H1 (cell line): ENCODE data around the gene IL16. TPM values are rescaled to one million over a fixed set of nuclear protein-coding genes. Genes with fewer than 3 reads are reported as not detected.
A peak's percentile ranks its signal among the peaks of the same experiment; 100 is the strongest.

Experiments
- CTCF ChIA-PET: fragments of 300-600 bp; sonication (Branson Sonifier 250); formaldehyde crosslinking; loops from one replicate; lab custom pipeline; 2021; ENCODE audit not compliant: partially characterized antibody; lab: Charles Lee
- POLR2A ChIA-PET: fragments of 300-600 bp; sonication (Branson Sonifier 250); formaldehyde crosslinking; loops from one replicate; lab custom pipeline; 2021; ENCODE audit warnings: inconsistent platforms; ENCODE audit not compliant: partially characterized antibody; lab: Charles Lee
- DNase-seq, 2 experiments: peaks; one replicate each; pipeline versions ENCODE4 v3.0.0 to v3.0.0-alpha.2; 2010 to 2022; ENCODE audit warnings: low spot score in 2 of 2, low read depth in 1 of 2, mixed read lengths in 1 of 2
- FAIRE-seq: peaks from 2 replicates; lab custom pipeline; 2011; peaks lifted over from hg19 to GRCh38; lab: Jason Lieb, UNC
- H2AFZ ChIP-seq: 2 replicates; pipeline ENCODE4 v1.8.1; 2012; ENCODE audit warnings: low read length, inconsistent platforms
- H2AK5ac ChIP-seq: 2 replicates; pipeline ENCODE4 v1.6.1; 2013; ENCODE audit warnings: low read depth, low read length
- H2BK120ac ChIP-seq: replicated peaks from 2 replicates; pipeline ENCODE3; 2013; ENCODE audit warnings: low read depth, low read length, inconsistent platforms
- H2BK12ac ChIP-seq: 2 replicates; pipeline ENCODE4 v1.6.1; 2013; ENCODE audit warnings: low read depth, low read length
- H2BK15ac ChIP-seq: 2 replicates; pipeline ENCODE4 v1.6.1; 2013; ENCODE audit warnings: low read length
- H2BK20ac ChIP-seq: 2 replicates; pipeline ENCODE4 v1.6.1; 2013; ENCODE audit warnings: low read length
- H2BK5ac ChIP-seq: 2 replicates; pipeline ENCODE4 v1.6.1; 2013; ENCODE audit warnings: low read depth, low read length
- H3K14ac ChIP-seq: 2 replicates; pipeline ENCODE4 v1.6.1; 2013; ENCODE audit warnings: inconsistent platforms; ENCODE audit not compliant: insufficient read length
- H3K18ac ChIP-seq: 2 replicates; pipeline ENCODE4 v1.6.1; 2013; ENCODE audit warnings: low read length; ENCODE audit errors: extremely low read depth
- H3K23ac ChIP-seq: 2 replicates; pipeline ENCODE4 v1.6.1; 2013; ENCODE audit warnings: inconsistent platforms; ENCODE audit not compliant: insufficient read length
- H3K23me2 ChIP-seq: 2 replicates; pipeline ENCODE4 v1.6.1; 2013; ENCODE audit warnings: low read depth, low read length
- H3K27ac ChIP-seq: 2 replicates; pipeline ENCODE4 v1.6.1; 2011; ENCODE audit warnings: low read depth, low read length, inconsistent platforms
- H3K27me3 ChIP-seq, 4 experiments: replicated peaks in 1 of 4; 1 replicate in 1 of 4; 2 replicates in 3 of 4; pipeline versions ENCODE4 v1.6.1 to v1.8.1; 2011 to 2013; ENCODE audit warnings: low read length in 3 of 4, mild to moderate bottlenecking in 3 of 4, inconsistent platforms in 2 of 4, mixed read lengths in 2 of 4, moderate library complexity in 1 of 4; ENCODE audit not compliant: control insufficient read depth in 3 of 4, insufficient read depth in 3 of 4; ENCODE audit errors: extremely low read depth in 1 of 4
- H3K36me3 ChIP-seq, 4 experiments: 2 replicates each; pipeline versions ENCODE4 v1.6.1 to v1.8.1; 2011 to 2013; ENCODE audit warnings: mild to moderate bottlenecking in 4 of 4, low read length in 3 of 4, moderate library complexity in 2 of 4, control low read depth in 1 of 4, inconsistent platforms in 1 of 4; ENCODE audit not compliant: insufficient read depth in 4 of 4, control insufficient read depth in 2 of 4
- H3K4ac ChIP-seq: replicated peaks from 2 replicates; pipeline ENCODE3; 2013; ENCODE audit warnings: low read length, low read depth, mixed read lengths, inconsistent platforms; ENCODE audit not compliant: insufficient read length
- H3K4me1 ChIP-seq, 4 experiments: replicated peaks in 1 of 4; 1 replicate in 1 of 4; 2 replicates in 3 of 4; pipeline versions ENCODE4 v1.6.1 to v1.8.1; 2011 to 2013; ENCODE audit warnings: low read length in 3 of 4, inconsistent platforms in 2 of 4, mixed read lengths in 1 of 4; ENCODE audit not compliant: insufficient read depth in 4 of 4, control insufficient read depth in 3 of 4
- H3K4me2 ChIP-seq, 2 experiments: 2 replicates each; pipeline versions ENCODE4 v1.6.1 to v1.8.1; 2011 to 2013; ENCODE audit warnings: low read depth in 2 of 2, low read length in 2 of 2, control low read depth in 1 of 2, inconsistent platforms in 1 of 2, mild to moderate bottlenecking in 1 of 2; ENCODE audit not compliant: insufficient read depth in 1 of 2
- H3K4me3 ChIP-seq, 4 experiments: fragments of 200-600, 300-600 bp in 1 of 4; sonication (generic), shearing (Covaris generic), sonication (Bioruptor Twin) in 1 of 4; 2 replicates each; pipeline versions ENCODE4 v1.5.1 to v1.8.1; 2011 to 2016; ENCODE audit warnings: low read length in 4 of 4, low read depth in 3 of 4, control low read depth in 2 of 4, inconsistent platforms in 2 of 4, mild to moderate bottlenecking in 2 of 4, mixed read lengths in 1 of 4, moderate library complexity in 1 of 4; ENCODE audit not compliant: insufficient read depth in 2 of 4; ENCODE audit errors: extremely low read depth in 1 of 4
- H3K56ac ChIP-seq: replicated peaks from 2 replicates; pipeline ENCODE3; 2013; ENCODE audit warnings: low read depth, mild to moderate bottlenecking, mixed read lengths, low read length, inconsistent platforms; ENCODE audit not compliant: insufficient read length
- H3K79me1 ChIP-seq: 2 replicates; pipeline ENCODE4 v1.6.1; 2013; ENCODE audit warnings: low read depth, low read length, control low read depth
- H3K79me2 ChIP-seq, 2 experiments: 2 replicates each; pipeline versions ENCODE4 v1.6.1 to v1.8.1; 2012 to 2013; ENCODE audit warnings: low read length in 2 of 2, mild to moderate bottlenecking in 2 of 2, inconsistent platforms in 1 of 2; ENCODE audit not compliant: insufficient read depth in 2 of 2, control insufficient read depth in 1 of 2
- H3K9ac ChIP-seq, 4 experiments: replicated peaks in 1 of 4; 1 replicate in 1 of 4; 2 replicates in 3 of 4; pipeline versions ENCODE4 v1.6.1 to v1.8.1; 2011 to 2013; ENCODE audit warnings: low read depth in 3 of 4, low read length in 3 of 4, control low read depth in 2 of 4, mild to moderate bottlenecking in 2 of 4, moderate library complexity in 2 of 4, inconsistent platforms in 1 of 4; ENCODE audit errors: extremely low read depth in 1 of 4
- H3K9me3 ChIP-seq, 2 experiments: 2 replicates each; pipeline versions ENCODE4 v1.6.1 to v1.8.1; 2012 to 2013; ENCODE audit warnings: mild to moderate bottlenecking in 2 of 2, moderate library complexity in 2 of 2, control low read depth in 1 of 2, inconsistent platforms in 1 of 2, low read depth in 1 of 2, low read length in 1 of 2, mixed read lengths in 1 of 2; ENCODE audit not compliant: insufficient read depth in 2 of 2
- H4K20me1 ChIP-seq, 2 experiments: replicated peaks in 1 of 2; 2 replicates each; pipeline versions ENCODE3 to v1.8.1; 2011 to 2013; ENCODE audit warnings: inconsistent platforms in 2 of 2, low read length in 2 of 2, mild to moderate bottlenecking in 1 of 2; ENCODE audit not compliant: insufficient read depth in 2 of 2, control insufficient read depth in 1 of 2
- H4K5ac ChIP-seq: 2 replicates; pipeline ENCODE4 v1.6.1; 2013; ENCODE audit warnings: low read length, low read depth, mixed read lengths, inconsistent platforms; ENCODE audit not compliant: insufficient read length
- H4K8ac ChIP-seq: 2 replicates; pipeline ENCODE4 v1.8.0; 2013; ENCODE audit warnings: mild to moderate bottlenecking, moderate library complexity, low read length, inconsistent platforms; ENCODE audit not compliant: insufficient read depth; ENCODE audit errors: extremely low read depth
- H4K91ac ChIP-seq: replicated peaks from 2 replicates; pipeline ENCODE3; 2013; ENCODE audit warnings: low read length, mixed read lengths, inconsistent platforms; ENCODE audit not compliant: insufficient read length
- RAD21 ChIP-seq, 2 experiments: IDR thresholded peaks in 1 of 2; conservative IDR thresholded peaks in 1 of 2; 2 replicates each; pipeline ENCODE4 v1.6.1; 2011; ENCODE audit warnings: low read depth in 2 of 2, low read length in 2 of 2, improper control_type of control experiment in 1 of 2, inconsistent platforms in 1 of 2, mild to moderate bottlenecking in 1 of 2, moderate library complexity in 1 of 2
- SIRT6 ChIP-seq: IDR thresholded peaks from one replicate; pipeline ENCODE4 v1.7.1; 2012; ENCODE audit warnings: low read length, inconsistent platforms
- WGBS, 2 experiments: shearing (Covaris generic) in 1 of 2; methylation state at CpG; one replicate each; pipeline versions ENCODE4 v1.1.6 to v1.1.7; 2013 to 2015; ENCODE audit warnings: low lambda C conversion rate in 2 of 2, mixed read lengths in 2 of 2, inconsistent platforms in 1 of 2, low coverage in 1 of 2, missing lambda C conversion rate in 1 of 2; ENCODE audit not compliant: insufficient replicate concordance in 2 of 2, insufficient coverage in 1 of 2, insufficient read length in 1 of 2; ENCODE audit errors: extremely low coverage in 1 of 2, missing lambda C conversion rate in 1 of 2; 5-methylcytosine and 5-hydroxymethylcytosine counted together
- polyA plus RNA-seq, 7 experiments: library from polyadenylated mRNA; depleted of rRNA in 3 of 7; stranded (reverse) in 5 of 7; unstranded in 2 of 7; fragments of >200 nt in 5 of 7; fragments of 200-250 nt in 2 of 7; gene quantifications; 1 replicate in 5 of 7; 2 replicates in 1 of 7; 4 replicates in 1 of 7; pipeline versions ENCODE4 v1.2.1 to v1.2.3, GENCODE V29; 2011 to 2013; ENCODE audit warnings: missing spikeins in 2 of 7, mixed read lengths in 2 of 7
- total RNA-seq: library from RNA; stranded (reverse); fragmentation: NEBNext Ultra II Directional; extraction: Animal tissue kit (Norgen Biotek cat#: 25700); gene quantifications from 2 replicates; pipeline ENCODE4 v1.2.1, GENCODE V29; 2021

The IL16 gene
- total and polyA plus RNA-seq, 2 of the 8 experiments (the other 6 are each of a cell fraction or from before 2014, with no cell fraction given), result 0.03 to 0.09 TPM

DNA sequence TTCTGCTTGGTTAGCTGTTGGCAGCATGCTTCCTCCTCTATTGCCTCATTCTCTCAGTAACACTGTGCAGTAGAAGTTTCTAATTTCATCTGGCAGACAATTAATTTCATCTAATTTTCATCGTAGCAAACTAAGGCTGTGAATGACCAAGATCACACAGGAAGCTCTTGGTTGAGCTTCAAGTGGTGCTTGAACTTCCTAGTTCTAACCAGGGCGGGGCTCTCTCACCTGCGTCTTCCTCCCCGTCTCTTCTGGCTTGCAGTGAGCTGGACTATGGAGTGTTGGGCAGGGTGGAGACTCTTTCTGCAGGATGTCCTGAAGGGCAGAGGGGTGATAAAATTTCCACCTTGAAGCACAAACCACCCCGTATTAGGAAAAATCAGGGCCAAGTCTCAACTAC, 2.0 kb upstream of the IL16 start:
- no peak overlapping the region for H2AFZ ChIP-seq
- no peak overlapping the region for H4K8ac ChIP-seq
- no peak overlapping the region for H3K18ac ChIP-seq
- H2BK20ac ChIP-seq, result no peak overlapping the region
- H2BK12ac ChIP-seq, result no peak overlapping the region
- H3K4me1 ChIP-seq, result no peaks in the 10 kb centered on the region; a peak in 1 of 7 replicates
- no peak overlapping the region for H4K5ac ChIP-seq
- no peak for FAIRE-seq
- TF ChIP-seq RAD21 (IDR thresholded peaks at IDR 0.05 in 1 of 2, conservative IDR thresholded peaks at IDR 0.05 in 1 of 2; ENCODE audit: low read depth in 2 of 2, low read length in 2 of 2) (0 out of 4 replicates have a peak, but pooled peaks of 1 of the 2 experiments have one; percentile 15), SIRT6 (no peak)
- TF ChIP-seq, all 59 proteins: peak for 1
- Histone ChIP-seq H2BK120ac (no peak overlapping the region), H3K9me3 (no peaks in the 10 kb centered on the region), H3K36me3 (no peaks in the 10 kb centered on the region), H3K23ac (no peak overlapping the region), H2BK5ac (no peak overlapping the region), H3K27ac (no peak overlapping the region), H2BK15ac (0 out of 2 replicates have a peak overlapping the region, but pooled peaks have one; percentile 53), H3K4ac (no peak overlapping the region), H3K27me3 (no peaks in the 10 kb centered on the region), H3K9ac (no peak overlapping the region), H4K20me1 (no peaks in the 10 kb centered on the region), H3K56ac (no peak overlapping the region), H3K79me1 (no peaks in the 10 kb centered on the region), H3K4me2 (no peak overlapping the region), H2AK5ac (no peak overlapping the region), H3K23me2 (no peaks in the 10 kb centered on the region), H3K79me2 (no peaks in the 10 kb centered on the region), H4K91ac (no peak overlapping the region), H3K4me3 (no peak overlapping the region), H3K14ac (no peak overlapping the region)
- WGBS, 2 experiments, result 88% methylated on average over 5 of the region's 5 CpGs; no CpG with 5 or more reads in 1 of the 2 experiments
- no peak for DNase-seq
- ChIA-PET POLR2A (no interaction called here), CTCF (interaction anchor here (0.9 to 6.5 kb wide), 3 partner anchors 10 to 73 kb away, joined by 3 to 46 read pairs (median 4); no protein-coding TSS in a partner anchor)
